Natural killer cell (primary cell): ENCODE measurements around the gene RPRML. TPM values are rescaled to one million over a fixed set of nuclear protein-coding genes. Genes with fewer than 3 reads are reported as not detected.

ENCODE experiments used
- total RNA-seq, 4 donors: library from RNA; stranded (reverse); fragments of 120-200 nt in 1 of 4; gene quantifications; one replicate each; pipeline versions ENCODE4 v1.2.3 to v1.2.4, GENCODE V29; 2013 to 2022

RPRML gene
- total RNA-seq, 3 donors from 2014 or later (not counting 1 experiment from before 2014, with no cell fraction given): not detected

Other genes with a start within 250 kb of the RPRML start
- gene WNT3, start 160.6 kb downstream of the RPRML start, total RNA-seq: 1 to 10 TPM in 1 of 3 donors, under 1 TPM in 2; 0.07 to 1.4 (median 0.30) TPM
- gene WNT9B, start 127.7 kb downstream of the RPRML start, total RNA-seq: not detected
- 10 to 100 TPM; 55.7 to 66.7 (median 59.1) TPM for gene GOSR2, start 56.1 kb downstream of the RPRML start, total RNA-seq
- gene CDC27, start 210.0 kb upstream of the RPRML start, total RNA-seq: 10 to 100 TPM; 77.3 to 87.3 (median 78.8) TPM
- under 1 TPM in 1 of 3 donors, not detected in 2; 0.33 TPM for gene MYL4, start 230.1 kb upstream of the RPRML start, total RNA-seq